HG03442 (cell line): Measurements from ENCODE around the gene ZFPM1.

Experiments used
- ATAC-seq: cut with Tn5 transposase; IDR thresholded peaks from one replicate; pipeline ENCODE4 v1.9.1; 2021; ENCODE audit warnings: mild to moderate bottlenecking, moderate library complexity; ENCODE audit not compliant: unreplicated experiment

The ZFPM1 gene

DNA sequence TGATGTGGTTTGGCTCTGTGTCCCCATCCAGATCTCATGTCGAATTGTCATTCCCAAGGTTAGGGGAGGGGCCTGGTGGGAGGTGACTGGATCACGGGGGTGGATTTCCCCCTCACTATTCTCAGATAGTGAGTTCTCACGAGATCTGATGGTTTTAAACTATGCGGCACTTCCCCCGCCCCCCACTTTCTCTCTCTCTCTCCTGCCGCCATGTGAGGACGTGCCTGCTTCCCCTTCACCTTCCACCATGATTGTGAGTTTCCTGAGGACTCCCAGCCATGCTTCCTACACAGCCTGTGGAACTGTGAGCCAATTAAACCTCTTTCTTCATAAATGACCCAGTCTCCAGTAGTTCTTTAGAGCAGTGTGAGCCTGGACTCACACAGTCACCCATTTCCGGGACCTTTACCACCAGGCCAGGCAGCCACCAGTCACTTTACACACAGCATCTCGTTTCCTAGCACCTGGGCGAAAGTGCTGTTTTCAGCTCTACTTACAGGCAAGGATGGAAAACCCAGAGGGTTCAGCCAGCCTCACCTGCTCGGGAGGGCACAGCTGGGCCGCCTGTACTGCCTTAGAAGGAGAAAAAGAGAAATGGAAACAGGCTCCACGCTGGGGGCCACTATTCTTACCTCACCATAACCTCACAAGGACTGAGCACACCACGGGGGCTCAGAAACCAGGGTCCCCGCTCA lies 103.4 kb downstream of the ZFPM1 start:
- ATAC-seq, result no peak

DNA sequence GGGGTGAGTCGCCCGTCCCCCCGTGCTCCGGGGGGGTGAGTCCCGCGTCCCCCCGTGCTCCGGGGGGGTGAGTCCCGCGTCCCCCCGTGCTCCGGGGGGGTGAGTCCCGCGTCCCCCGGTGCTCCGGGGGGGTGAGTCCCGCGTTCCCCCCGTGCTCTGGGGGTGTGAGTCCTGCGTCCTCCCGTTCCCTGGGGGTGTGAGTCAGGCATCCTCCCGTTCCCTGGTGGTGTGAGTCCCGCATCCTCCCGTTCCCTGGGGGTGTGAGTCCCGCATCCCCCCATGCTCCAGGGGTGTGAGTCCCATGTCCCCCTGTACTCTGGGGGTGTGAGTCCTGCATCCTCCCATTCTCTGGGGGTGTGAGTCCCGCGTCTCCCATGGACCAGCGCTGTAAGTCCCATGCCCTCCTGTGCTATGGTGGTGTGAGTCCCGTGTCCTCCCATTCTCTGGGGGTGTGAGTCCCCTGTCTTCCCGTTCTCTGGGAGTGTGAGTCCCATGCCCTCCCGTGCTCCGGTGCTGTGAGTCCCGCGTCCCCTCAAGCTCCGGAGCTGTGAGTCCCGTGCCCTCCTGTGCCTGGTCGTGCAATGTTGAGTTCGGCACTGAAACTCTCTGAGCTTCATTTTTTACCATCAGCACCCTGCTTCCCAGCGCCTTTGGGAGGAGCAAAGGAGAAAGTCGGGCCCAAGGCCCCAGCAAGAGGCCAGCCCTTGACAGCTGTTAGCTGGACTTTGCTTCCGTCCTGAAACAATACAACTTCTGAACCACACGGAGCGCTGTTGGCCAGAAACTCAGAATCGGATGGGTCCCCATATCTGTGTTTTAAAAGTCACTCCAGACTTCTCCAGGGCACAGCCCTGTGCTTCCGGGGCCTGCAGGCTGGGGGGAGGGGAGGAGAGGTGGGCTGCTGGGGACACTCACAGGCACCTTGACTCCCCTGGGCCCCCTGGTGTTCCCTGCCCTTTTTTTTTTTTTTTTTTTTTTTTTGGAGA lies 105.7 kb downstream of the ZFPM1 start:
- no peak for ATAC-seq

DNA sequence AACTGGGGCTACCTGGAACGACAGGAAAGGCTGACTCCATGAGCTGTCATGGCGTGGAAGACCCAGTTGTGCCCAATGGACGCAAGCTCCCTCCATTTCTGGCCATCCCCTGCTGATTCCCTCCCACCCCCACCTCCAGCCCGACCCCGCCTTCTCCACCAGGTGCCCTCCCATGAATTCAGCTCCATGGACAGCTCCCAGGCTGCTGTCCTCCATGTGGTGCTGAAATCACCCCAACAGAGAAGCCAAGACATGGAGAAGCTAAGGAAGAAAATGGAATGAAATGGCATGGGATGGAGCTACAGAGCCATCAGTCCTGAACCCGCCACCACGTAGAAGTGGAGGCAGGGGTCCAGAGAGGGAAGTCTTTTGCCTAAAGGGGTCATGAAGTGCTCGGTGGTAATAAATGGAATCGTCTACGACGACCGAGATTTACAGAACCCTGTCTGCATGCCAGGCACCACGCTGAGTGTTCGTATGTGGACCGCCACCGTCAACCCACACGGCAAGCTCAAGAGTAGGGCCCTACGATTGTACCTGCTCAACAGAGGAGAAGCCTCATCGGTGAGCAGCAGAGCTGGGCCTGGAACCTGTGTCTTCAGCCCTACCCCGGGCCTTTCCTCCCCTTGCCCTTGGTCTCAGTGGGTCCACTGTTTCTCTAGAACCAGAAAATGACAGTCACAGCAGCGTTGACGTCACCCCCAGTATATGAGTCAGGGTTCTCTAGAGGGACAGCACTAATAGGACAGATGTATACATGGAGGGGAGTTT lies 107.8 kb downstream of the ZFPM1 start:
- ATAC-seq, result no peak

DNA sequence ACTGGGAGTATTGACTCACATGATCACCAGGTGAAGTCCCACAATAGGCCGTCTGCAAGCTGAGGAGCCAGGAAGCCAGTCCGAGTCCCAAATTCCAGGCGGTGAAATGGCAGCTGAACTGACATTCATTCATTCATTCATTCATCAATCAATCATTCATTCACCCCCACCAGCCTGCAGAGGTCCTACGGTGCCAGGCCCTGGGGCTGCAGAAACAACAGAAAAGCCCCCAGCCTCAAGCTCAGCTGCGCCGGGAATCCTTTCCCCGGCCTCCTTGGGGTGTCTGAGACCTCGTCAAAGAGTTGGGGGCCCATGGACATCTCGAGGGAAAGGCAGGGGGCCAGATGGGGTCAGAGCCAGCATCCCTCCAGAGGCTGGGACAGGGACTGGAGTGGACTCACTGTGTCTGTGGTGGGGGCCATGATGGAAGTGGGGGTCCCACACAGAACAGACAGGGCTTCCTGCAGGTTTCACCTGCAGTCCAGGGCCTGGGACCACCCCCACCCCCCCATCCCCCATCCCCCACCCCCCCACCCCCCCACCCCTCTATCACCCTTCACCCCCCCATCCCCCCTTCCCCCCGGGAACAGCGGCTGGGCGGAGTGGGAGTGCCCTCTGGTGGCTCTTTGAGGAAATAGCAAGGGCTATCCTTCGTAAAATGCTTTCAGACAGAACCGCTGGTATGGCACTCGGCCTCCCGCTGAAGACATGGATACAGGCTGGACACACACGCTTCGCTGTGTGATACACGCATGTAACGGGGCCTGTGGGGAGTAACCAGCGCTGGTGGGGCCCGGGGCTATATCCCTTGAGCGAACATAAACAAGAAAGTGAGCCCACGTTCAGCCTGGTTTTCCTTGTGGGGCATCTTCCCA lies 108.6 kb downstream of the ZFPM1 start:
- no peak for ATAC-seq

DNA sequence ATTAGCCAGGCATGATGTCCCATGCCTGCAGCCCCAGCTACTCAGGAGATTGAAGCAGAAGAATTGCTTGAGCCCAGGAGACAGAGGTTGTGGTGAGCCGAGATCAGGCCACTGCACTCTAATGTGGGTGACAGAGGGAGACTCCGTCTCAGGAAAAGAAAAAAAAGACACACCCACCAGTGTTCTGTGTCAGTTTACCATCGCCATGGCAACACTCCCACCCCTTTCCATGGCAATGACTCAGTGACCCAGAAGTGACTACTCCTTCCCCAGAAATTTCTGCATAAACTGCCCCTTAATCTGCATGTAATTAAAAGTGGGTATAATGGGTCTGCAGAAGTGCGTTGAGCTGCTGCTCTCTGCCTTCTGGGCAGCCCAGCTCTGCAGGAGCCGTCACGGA lies 113.1 kb downstream of the ZFPM1 start:
- no peak for ATAC-seq

DNA sequence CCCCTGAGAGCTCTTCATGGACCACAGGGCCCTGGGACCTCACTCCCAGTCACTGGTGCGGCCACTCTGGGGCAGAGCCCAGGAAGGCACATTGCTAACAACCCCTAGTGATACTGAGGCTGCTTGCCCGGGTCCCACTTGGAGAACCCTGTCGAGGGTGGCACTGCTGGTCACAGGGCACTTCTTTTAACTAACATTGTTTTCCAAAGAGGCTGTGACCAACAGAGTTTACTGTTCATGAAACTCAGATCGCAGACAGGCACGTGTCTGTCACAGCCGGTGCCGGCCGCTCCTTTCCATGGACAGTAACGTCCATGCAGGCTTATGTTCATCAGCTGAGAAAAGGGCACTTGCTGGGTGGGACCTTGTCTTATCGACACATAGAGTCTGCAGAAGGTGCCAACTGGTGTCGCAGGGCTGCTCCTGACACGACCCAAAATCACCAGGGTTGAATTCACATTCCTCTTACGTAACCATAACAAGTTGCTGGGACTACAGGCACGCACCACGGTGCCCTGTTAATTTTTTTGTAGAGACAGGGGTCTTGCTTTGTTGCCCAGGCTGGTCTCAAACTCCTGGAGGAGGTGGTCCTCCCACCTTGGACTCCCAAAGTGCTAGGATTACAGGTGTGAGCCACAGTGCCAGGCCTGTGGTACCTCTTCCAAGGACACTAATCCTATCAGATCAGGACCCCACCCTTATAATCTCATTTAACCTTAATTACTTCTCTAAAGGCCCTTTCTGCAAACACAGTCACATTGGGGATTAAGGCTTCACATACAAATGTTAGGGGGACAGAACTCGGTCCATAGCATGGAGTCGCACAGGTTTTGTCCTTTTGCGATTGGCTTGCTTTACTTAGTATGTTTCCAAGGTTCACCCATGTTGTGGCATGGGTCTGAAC lies 115.9 kb downstream of the ZFPM1 start:
- no peak for ATAC-seq

DNA sequence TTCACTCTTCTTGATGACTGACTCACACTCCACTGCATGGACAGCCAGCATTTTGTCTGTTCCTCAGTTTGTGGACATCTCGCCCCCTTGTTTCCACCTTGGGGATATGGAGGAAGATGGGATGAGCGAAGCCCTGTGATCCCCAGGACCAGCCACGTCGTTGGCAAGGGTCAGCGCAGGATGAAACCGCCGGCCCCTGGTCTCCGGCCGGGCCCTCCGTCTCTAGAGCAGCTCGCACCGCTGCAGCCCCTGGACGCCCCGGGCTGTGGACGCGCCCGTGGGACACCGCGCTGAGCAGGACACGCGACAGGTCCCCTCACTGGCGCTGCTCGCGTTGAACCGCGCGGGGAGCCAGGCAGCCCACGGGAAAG lies 116.5 kb downstream of the ZFPM1 start:
- ATAC-seq, result peak; percentile 31

DNA sequence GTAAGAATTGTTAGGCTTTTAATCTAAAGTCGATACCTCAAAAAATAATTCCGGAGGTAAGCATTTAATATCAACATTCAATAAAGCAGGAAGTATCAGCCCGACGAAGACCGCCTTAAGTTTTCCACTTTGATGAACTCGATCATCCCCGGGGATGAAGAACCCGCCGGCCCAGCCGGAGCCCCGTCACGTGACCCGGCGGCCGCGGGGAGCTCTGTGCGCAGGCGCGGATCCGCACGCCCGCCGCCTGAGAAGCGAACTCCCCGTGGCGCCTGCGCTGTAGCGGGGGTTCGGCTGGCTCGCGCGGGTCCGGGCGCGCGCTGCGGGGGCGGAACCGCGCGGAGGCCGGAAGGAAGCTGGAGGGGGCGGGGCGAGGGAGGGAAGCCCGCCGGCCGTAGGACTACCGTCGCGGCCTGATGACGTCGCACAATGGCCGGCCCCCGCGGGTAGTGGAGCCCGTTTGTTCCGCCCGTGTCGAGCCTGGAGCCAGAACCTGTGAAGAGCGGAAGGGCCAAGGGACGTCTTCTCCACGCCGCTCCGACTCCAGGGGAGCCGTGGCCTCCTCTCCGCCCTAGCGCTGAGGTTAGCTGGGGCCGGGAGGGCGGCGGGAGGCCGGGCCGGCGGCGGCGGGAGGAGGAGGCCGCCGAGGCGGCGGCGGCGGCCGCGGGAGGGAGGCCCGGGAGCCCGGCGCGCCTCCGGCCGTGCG lies 117.1 kb downstream of the ZFPM1 start, which contains the start of gene ZC3H18:
TSS of gene ZC3H18 (plus strand) at position 419 of the 706 bp plus-strand sequence. CDS start 6,721 bp downstream, outside the sequence.
- peak; percentile 74 for ATAC-seq

DNA sequence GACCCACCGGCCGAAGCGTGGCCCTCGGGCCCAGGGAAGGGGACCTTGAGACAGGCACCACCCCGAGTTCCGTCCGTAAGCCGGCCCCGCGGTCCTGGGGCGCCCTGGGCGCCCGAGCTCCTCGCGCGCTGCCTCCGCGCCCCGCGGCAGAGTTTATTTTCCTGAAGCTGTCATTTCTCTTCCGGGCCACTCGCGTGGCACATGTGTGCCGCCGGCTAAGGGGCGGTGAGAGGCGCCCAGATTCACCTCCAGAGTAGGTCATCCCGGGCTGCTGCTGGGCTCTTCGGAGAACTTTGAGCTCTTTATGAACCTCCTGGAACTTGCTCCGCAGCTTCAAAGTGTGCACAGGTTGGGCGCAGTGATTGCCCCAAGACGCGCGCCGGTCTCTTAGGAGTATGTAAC lies 117.6 kb downstream of the ZFPM1 start:
- no peak for ATAC-seq

DNA sequence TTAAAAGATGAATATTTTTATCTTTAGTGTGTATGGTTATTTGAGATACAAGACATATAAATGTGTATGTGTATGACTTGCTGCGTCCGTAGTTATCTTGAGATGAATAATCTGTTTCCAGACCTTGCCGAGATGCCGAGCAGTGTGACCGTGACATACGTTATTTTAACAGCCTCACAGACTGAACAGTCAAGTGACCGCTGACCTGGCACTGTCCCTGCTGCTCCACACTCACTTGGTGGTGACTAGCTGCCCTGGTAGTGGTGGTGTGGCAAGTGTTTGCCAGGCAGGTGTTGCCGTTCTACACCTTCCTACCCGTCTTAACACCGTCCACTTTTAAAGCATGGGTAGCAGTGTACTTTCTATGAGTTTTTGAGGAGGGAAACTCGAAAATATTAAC lies 122.2 kb downstream of the ZFPM1 start:
- ATAC-seq, result no peak

DNA sequence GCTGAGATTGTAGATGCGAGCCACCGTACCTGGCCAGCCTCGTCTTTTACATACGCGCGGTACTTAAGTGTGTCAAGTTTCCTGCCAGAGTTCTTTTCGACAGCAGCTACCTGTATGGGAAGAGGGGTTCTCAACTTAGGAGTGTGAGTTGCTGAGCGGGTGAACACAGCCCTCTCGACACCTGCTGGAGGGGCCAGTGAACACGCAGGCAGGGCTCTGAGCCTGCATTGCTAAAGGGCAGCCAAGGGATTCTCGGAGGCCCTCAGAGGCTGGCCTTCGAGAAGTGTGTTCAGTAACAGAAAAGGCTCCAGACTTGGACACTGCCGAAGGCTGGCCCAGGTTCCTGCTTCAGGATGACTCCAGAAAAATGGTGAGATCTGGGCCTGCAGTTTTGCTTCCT lies 123.2 kb downstream of the ZFPM1 start:
- ATAC-seq, result no peak

DNA sequence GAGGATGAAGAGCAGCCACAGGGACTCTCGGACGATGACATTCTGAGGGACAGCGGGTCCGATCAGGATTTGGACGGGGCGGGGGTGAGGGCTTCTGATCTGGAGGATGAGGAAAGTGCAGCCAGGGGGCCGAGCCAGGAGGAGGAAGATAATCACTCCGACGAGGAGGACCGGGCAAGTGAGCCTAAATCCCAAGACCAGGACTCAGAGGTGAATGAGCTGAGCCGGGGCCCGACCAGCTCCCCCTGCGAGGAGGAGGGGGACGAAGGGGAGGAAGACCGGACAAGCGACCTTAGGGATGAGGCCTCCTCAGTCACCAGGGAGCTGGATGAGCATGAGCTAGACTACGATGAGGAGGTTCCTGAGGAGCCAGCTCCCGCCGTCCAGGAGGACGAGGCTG lies 124.1 kb downstream of the ZFPM1 start:
- no peak for ATAC-seq

DNA sequence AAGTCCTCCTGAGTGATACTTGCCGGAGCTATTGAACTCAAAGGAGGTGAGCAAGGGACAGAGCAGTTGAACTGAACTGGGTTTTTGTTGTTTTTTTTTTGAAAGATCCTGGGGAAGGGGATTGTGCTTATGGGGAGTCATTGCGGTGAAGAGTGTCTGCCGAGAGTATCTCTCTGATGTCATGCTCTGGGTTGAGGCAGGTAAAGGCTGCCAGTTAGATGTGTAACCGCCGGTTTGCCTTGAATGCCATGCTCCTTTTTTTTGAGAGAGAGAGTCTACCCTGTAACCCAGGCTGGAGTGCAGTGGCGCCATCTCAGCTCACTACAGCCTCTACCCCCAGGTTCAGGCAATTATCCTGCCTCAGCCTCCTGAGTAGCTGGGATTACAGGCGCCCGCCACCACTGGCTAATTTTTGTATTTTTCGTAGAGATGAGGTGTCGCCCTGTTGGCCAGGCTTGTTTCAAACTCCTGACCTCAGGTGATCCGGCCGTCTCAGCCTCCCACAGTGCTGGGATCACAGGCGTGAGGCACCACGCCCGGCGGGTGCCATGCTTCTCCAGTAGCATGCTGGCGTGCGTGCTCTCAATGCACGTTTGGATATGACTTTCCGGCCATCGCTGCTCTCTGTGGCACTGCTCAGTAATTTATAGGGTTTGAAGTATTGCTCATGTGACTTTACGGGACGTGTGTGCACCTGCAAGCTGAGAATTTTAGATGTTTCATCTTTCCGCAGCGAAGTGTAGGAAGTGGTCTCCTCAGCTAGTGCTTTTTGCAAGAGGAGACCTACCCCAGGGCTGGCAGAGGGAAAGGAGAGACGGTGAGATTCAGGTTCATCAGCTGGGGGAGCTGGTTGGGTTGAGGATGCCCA lies 125.6 kb downstream of the ZFPM1 start:
- no peak for ATAC-seq

DNA sequence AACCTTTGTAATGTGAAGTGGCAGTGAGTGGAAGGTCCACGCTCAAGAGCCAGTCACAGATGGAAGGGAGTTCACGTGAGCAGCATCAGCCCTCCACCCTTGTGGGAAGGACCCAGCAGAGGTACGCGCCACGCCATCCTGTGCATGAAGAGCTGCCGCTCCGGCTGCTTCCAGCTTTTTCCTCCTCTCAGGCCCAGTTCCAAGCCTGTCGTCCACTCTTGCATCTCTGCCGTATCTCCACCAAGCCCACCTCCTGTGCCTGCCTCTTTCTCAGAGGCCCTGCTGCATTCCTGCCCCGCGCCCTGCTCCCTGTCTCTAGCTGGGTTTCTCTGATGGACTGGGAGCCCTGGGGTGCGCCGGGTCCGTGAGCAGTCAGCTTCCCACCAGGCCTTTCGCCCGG lies 127.3 kb downstream of the ZFPM1 start:
- no peak for ATAC-seq

DNA sequence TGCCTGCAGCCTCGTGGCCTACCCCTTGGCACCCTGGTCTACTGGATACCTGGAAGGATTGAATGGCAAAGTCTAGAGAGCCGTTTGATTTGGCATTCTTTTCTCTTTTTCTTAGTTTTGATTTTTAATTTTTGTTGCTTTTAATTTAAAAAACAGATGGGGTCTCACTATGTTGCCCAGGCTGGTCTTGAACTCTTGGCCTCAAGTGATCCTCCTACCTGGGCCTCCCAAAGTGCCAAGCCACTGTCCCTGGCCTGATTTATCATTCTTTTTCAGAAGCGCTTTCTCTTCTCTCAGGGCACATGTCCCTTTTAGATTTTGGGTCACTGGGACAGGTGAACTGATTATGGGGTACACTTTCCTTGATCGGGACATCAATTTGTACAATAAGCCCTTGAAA lies 128.0 kb downstream of the ZFPM1 start:
- ATAC-seq, result no peak

DNA sequence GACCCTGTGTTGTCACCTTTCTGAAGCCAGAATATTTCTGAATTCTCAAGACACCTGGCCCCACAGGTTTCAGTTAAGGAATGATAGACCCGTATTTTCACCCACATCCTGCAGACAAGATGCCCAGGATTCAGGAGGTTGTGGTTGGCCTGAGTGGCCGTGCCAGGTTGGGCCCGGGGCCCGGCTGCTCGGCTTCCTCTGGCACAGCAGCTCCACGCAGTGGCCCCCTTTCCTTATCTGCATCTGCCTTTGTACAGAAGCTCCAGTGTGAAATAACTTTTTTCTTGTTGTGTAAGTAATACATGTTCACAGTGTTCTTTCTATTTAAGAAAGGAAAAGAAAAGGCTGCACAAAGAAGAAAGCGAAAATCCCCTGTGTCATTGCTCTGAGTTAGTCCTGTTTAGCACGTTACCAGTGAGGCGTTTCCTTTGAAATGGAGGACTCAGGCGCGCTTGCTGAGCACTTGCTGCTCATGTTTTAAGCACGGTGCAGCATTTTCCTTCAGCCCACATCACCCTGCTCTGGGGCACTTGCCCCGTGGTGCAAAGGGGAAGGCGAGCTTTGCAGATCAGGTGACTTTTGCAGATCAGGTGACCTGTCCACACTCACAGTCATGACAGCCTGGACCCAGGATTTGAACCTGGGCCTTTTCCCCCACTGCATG lies 130.0 kb downstream of the ZFPM1 start:
- ATAC-seq, result no peak

DNA sequence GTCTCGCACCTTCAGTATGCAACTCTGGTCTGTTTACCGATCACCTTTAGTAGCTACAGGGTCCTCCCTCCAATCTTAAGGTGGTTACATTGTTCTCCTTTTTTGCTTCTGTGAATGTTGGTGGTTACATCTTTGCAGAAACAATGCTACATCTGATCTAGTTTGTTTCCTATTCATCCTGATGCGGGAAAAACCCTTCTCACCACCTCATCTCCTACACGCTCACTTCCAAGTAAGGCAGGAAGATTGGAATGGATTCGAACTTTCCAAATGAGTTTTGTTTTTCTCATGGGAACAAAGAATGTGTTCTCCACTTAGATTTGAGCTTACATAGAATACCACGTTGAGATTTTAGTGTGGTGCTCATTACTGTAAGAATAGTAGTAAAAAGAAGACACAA lies 131.6 kb downstream of the ZFPM1 start:
- ATAC-seq, result no peak
